Measurements from ENCODE around the gene ZC3H10. TPM values are rescaled to one million over a fixed set of nuclear protein-coding genes. Genes with fewer than 3 reads are reported as not detected.

The ZC3H10 gene
- total RNA-seq, 1 donor from 2014 or later = 5.5 TPM

GRCh38 chr12:56127485-56127887 lies 9.4 kb downstream of the ZC3H10 start:
- no peak for DNase-seq (ENCODE audit: low read depth)

DNA sequence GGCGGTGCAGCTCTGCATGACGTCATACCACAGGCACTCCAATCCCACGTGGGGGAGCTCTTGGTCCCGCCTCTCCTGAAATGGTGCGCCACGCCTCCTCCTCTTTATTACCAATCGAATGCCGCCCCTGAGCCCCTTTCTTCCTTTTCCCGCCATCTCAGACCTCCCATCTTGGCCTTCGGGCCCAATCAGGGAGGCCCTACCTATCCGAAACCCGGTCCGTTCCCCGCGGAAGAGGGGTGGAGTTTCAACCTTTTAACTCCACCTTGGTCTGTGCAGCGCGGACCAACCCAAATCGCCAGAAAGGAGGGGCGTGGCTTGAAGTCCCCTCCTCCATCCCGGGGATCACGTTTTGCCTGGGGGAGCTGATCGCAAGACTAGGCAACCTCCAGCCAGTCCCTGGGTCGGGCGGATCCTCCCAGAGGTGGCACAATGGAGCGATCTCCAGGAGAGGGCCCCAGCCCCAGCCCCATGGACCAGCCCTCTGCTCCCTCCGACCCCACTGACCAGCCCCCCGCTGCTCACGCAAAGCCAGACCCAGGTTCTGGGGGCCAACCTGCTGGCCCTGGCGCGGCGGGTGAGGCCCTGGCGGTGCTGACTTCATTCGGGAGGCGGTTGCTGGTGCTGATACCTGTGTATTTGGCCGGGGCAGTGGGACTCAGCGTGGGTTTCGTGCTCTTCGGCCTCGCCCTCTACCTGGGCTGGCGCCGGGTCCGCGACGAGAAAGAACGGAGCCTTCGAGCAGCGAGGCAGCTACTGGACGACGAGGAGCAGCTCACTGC lies 10.0 kb downstream of the ZC3H10 start, which contains the start of gene ESYT1:
Gene ESYT1, plus strand, starts transcription at position 380 of the 782 bp plus-strand sequence. Its CDS starts 53 bp downstream, at position 433.
- peak; percentile 100 for DNase-seq (ENCODE audit: low read depth)

GRCh38 chr12:56128670-56129205 lies 10.7 kb downstream of the ZC3H10 start:
- DNase-seq (ENCODE audit: low read depth) = peak; percentile 28

- DNase-seq (ENCODE audit: low read depth) = peak; percentile 63
Observed at GRCh38 chr12:56129206-56129941, 11.3 kb downstream of the ZC3H10 start.

- DNase-seq (ENCODE audit: low read depth) = peak; percentile 64
Observed at GRCh38 chr12:56129942-56130495, 12.0 kb downstream of the ZC3H10 start.

DNA sequence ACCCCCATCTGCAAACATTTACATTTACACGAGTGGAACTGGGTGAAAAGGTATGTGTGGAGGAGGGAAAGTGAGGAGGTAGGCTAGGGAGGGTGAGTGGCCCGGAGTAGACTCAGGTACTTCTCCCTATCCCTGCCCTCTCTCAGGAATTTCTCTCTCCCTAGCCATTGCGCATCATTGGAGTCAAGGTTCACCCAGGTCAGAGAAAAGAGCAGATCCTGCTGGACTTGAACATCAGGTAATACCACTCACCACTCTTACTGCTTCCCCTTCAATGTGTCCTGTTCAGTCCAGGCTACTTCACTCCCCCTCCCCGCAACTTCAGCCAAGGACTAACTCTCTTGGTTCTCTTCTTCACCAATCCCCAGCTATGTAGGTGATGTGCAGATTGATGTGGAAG lies 12.8 kb downstream of the ZC3H10 start:
- DNase-seq (ENCODE audit: low read depth) = no peak

GRCh38 chr12:56134897-56135296 lies 16.8 kb downstream of the ZC3H10 start:
- DNase-seq (ENCODE audit: low read depth) = no peak

- DNase-seq (ENCODE audit: low read depth) = no peak
Observed at GRCh38 chr12:56137853-56138571, 19.9 kb downstream of the ZC3H10 start.

DNA sequence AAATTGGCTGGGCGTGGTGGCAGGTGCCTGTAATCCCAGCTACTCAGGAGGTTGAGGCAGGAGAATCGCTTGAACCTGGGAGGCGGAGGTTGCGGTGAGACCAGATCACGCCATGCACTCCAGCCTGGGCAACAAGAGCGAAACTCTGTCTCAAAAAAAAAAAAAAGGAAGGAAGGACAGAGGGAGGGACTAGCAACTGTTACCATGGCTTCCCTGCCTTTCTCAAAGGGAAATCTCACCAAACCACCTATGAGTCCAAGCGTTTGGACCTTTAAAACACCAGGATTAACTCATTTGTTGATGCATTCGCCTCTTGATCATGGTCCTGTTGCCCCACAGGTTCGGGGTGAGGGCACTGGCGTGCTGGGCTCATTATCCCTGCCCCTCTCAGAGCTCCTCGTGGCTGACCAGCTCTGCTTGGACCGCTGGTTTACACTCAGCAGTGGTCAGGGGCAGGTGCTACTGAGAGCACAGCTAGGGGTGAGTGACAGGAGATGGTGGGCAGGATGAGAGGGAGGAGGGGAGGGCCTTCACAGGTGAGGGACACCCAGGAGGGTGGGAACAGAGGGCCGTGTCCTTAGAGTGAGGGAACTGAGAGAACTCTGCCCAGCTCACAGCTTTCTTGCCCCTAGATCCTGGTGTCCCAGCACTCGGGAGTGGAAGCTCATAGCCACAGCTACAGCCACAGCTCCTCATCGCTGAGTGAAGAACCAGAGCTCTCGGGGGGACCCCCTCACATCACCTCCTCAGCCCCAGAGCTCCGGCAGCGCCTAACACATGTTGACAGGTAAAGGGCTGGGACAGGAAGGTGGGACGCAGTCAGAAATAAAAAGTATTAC lies 24.1 kb downstream of the ZC3H10 start:
- DNase-seq (ENCODE audit: low read depth) = no peak

- no peak for DNase-seq (ENCODE audit: low read depth)
Observed at GRCh38 chr12:56143217-56143616, 25.2 kb downstream of the ZC3H10 start.

DNA sequence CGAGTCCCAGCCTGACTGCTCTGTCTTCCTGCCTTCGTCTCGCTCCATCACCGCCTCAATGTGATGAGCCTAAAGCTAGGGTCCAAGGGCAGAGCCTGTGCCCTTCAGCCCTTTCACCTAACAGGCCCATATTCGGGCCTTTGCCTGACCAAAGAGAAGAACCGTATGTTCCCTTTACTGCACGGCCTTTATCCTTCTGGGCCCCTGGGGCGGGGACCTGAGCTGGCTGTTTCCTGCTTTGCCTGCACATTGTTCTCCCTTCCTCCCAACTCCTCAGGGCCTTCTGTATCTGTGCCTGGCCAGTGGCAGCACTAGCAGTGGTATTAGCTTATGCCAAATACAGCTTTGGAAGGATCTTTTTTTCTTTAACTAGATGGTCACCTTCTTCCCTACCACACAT lies 25.8 kb downstream of the ZC3H10 start:
- no peak for DNase-seq (ENCODE audit: low read depth)

- DNase-seq (ENCODE audit: low read depth) = no peak
Observed at GRCh38 chr12:56145217-56145616, 27.2 kb downstream of the ZC3H10 start.

DNA sequence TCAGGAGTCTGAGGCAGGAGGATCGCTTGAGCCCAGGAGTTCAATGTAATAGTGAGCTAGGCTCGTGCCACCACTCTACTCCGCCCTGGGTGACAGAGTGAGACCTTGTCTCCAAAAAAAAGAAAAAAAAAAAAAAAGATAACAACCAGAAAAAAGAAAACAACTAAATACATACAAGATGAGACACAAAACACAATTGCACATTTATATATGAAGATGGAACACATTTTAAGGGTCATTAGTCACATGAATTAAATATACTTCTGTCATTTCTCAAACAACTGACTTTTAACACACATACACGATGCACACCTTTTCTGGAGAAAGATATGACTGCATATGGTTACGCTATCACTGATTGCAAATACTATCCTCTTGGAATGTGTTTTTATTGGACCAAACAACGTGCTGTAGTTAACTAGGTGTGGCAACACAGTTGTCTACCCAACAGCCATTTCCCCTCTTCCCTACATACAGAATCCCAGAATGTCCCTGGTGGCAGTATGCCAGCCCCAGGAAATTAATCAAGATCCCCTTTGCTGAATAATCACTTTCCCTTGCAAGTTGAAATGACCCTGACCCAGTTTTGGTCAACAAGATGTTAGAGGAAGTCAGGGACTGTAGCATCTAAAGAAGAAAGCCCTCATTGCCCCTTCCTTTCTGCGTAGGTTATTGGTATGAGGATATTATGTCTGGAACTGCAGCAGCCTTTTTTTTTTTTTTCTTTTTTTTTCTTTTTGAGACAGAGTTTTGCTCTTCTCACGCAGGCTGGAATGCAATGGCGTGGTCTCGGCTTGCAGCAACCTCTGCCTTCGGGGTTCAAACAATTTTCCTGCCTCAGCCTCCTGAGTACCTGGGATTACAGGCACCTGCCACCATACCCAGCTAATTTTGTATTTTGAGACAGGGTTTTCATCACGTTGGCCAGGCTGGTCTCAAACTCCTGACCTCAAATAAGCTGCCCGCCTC lies 28.7 kb downstream of the ZC3H10 start:
- DNase-seq (ENCODE audit: low read depth) = no peak

DNA sequence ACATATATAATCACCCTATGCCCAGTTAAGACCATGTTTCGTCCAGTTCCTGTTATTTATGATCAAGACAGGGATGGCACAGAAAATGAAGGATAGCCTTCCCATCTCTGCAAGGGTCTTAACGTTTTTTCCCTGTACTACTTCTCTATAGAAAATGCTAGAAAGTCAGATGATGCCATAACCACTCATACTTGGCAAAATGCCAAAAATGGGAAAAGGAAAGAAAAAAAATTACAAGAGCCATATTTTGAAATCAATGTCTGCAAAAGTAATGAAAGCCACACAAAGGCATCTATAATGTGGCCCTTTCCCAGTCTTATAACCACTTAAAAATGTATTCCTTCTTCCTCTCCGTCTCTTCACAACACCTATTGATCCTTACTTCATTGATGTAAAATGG lies 32.5 kb downstream of the ZC3H10 start:
- DNase-seq (ENCODE audit: low read depth) = peak; percentile 16

- peak; percentile 26 for DNase-seq (ENCODE audit: low read depth)
Observed at GRCh38 chr12:56151672-56152131, 33.6 kb downstream of the ZC3H10 start.

DNA sequence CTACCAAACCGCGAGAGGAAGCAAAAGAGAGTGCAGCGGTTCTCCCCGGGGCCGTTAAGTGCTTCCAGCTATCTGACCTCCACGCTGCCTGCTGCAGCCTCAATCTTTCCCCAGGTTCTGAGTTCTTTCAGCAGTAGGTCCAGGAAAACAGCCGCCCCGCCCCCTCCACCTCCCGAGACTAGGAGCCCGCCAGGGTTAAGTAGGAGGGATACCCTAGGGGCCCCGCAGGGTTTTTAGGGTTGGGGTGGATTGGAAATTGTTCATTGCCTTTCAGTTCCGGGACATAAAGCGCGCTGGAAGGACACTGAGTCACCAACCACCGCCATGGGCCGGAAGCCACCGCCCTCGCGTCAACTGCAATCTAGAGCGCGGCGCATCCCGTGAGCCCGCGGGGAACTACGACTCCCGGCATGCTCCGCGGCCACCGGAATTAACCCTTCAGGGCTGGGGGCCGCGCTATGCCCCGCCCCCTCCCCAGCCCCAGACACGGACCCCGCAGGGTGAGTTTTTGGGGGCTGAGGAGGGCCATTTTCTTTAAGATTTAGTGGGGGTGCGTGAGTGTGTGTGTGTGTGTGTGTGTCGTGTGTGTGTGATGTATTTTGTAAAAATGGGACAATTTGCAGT lies 34.2 kb downstream of the ZC3H10 start, which contains the start of gene MYL6B:
Gene MYL6B, plus strand, starts transcription at position 456 of the 624 bp plus-strand sequence. CDS start 1,332 bp downstream, outside the sequence.
- DNase-seq (ENCODE audit: low read depth) = peak; percentile 96

DNA sequence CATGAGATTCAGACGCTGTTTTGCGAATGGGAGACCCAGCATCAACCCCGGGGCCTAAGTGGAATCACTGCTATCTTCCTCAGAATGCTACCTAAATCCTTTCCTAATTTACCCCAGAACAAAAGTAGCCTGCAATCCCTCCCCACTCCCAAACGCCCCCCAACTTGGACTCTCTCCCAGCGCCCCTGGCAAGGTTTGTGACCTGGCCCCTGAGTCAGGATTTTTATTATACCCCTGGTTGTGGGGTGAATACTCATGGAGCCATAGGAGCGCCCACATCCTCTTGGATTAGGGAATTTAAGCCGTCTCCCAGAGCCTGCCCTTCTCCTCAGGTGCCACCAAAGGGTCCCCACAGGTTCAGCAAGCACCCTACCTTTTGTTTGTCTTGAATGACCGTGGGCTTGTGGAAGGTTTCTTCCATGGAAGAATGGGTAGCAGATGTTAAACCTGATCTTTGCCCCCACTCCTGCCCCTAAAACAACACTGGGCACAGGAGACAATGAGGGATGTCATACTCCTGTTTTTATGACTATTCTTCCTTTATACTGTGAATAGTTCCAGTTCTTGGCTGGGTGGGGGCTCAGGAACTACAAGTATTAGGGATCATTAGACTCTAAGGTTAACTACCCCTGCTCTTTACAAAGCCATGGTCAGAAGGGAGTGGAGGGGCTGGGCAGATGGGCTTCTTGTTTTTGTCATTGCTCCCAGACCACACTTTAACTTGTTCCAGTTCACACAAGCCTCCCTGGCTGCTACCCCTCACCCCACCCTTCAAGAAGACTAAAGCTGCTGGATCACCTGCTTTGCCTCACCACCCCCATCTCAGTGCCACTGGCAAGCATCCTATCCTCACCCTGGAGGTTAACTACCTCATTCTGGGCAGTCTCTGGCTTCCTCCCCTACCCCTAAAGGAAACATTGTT lies 35.0 kb downstream of the ZC3H10 start:
- DNase-seq (ENCODE audit: low read depth) = peak; percentile 26
